ENCODE measurements around the gene SVEP1.
"Not testable (repeated sequence)": the region's sequence is repeated elsewhere in the genome, so short reads cannot be mapped to it uniquely, and the experiment has no call there.

SVEP1 gene

DNA sequence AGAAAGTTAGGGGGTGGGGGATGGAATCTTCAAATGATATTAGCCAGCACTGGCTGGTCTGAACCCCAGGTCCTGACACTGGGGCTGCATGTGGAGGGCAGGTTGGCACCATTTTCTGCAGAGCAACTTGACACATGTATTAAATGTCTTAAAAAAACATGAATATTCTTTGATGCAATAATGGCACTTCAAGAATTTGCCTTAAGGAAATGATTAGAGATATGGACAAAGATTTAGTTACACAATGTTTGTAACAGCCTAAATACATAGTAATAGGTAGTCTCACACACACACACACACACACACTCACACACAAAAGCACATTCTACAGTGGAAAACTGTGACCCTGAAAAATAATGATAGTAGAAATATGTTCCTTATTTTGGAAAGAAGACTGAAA, 3.6 kb downstream of the SVEP1 start:
- DNase-seq = no peak

DNA sequence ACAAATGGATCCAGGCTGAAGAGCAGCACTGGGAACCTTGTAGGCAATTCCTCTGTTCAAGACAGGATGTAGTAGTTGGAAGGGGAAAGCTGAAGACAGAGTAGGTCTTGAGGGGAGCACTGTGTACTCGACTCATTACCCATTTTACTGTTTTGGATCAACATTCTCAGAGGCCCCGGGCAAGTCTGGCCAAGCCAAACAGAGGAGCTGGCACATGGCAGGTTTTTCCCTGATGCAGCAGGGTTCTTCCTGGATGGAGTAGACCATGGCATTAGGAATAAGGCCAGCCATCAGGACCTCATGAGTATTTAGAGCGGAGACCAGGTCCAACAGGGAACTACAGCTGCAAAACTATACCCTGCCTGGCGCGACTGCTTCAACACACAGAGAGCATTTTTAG, 4.4 kb downstream of the SVEP1 start:
- no peak for DNase-seq

GRCh38 chr9:110573305-110573704, 6.2 kb downstream of the SVEP1 start:
- no peak for DNase-seq

DNA sequence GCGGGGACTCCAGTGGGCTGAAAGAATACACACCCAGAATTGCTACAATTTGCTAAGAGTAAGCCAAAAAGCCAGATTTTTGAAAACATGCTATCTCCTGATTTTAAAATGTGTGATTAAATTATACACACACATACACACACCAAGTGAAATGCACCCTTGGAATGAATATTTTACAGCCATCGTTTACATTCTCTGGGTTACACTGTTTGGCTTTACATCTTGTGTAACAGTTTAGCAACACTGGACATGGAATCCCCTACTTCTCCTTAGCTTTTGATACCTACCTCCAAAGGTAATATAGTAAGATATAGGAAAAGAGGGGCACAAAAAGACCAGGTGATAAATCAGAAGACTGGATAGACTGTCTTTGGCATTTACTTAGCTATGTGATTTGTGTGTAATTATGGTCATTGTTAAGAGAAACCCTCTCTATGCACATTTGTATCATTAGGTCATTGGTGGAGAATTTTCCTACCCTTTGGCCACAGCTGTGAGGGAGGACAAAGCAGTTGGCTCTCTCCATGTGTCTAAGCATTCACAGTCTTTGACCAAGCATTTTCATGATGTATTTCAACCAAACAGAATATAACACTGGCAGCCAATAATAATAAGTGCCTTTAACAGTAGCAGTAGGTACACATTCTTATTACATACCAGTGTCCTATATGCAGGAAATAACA, 7.6 kb downstream of the SVEP1 start:
- DNase-seq = no peak

- DNase-seq = no peak
Observed at GRCh38 chr9:110566156-110566555, 13.4 kb downstream of the SVEP1 start.

GRCh38 chr9:110561826-110562225, 17.7 kb downstream of the SVEP1 start:
- DNase-seq = no peak

GRCh38 chr9:110559869-110560268, 19.7 kb downstream of the SVEP1 start:
- no peak for DNase-seq

DNA sequence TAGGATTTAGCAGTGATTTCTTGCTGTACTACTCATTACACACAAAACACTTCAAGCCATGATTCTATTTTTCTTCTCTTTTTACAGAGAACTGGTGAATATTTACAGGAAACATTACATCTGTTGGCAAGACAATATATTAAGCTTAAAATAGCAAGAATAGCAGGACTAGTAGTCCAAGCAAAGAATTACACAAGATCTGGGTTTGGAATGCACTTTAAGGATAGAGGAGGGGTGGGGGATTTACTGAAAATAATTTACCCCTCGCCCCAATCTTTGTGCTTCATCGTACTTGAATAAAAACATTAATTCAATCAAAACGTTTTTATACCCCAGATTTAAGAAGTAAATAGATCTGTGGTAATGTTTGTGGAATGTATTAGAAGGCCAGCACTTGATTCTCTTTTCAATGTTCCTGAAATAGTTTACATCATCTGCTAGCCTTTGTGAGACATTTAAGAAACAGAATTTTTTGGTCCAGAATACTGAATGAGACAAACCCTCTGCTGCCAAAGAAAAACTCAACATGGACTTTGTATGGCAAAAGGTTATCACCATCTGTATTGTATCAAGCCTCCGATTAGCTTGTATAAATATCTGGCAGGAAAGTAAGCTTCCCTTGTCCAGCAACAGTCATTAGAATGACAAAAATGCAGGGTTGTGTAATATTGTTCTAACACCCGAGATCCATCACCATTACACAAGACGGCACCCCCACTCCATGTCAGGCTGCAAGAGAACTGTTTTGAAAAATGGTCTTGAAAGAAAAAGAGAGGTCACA, 23.8 kb downstream of the SVEP1 start:
- DNase-seq = no peak

DNA sequence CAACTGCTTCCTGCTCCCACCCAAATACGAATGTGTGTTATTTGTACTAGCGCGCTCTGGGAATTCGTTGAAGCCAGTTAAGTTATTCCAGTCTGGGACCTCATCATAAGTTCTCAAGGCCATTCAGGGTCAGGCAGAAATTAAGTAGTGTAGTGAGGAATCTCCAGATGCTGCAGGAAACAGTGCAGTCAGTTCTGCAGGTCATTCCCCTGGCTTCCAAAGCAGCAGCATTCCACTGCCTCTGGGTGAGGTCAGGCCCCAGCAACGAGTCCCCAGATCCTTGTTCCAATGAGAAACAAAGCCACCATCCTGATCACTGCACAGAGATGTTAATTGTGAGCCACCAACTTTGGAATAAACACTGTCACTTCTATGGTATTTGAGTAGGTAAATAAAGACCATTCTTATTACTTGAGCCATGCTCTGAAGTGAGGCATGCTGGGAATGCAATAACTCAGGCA, 33.1 kb downstream of the SVEP1 start:
- no peak for DNase-seq

DNA sequence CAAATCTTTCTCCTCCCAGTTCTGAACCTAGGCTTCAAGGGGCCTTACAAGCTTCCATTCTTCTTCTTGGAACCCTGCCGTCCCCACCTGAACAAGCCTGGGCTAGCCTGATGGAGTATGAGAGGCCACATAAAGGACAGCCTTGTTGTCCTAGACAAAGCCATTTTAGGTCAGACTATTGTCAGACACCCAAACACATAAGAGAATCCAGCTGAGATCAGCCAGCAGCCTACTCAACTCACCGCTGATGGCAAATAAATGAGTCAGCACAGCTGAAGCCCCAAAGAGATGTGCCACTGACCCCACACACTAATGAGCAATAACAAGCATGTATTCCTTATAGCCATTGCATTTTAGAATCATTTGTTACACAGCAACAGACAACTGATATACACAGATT, 33.8 kb downstream of the SVEP1 start:
- DNase-seq = no peak

- DNase-seq = no peak
Observed at GRCh38 chr9:110543631-110544051, 35.9 kb downstream of the SVEP1 start.

GRCh38 chr9:110541950-110542349, 37.6 kb downstream of the SVEP1 start:
- no peak for DNase-seq

DNA sequence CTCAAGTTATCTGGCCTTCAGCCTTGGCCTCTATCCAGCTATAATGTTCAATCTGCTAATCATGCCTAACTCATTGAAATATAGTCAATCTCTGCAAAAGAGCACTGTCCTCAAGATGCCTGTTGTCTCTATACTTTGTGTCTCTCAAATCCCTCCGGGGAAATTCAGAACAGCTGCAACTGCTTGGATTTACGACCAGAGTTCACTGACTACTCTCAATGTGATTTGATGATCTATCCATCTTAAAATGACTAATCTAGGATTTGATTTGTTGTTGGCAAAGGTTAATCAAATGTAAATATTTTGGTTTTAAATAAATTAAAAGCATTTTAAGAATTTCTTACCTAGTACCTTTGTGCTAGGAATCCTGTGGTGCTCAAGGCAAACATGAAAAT, 40.9 kb downstream of the SVEP1 start:
- no peak for DNase-seq

GRCh38 chr9:110537841-110538646, 41.5 kb downstream of the SVEP1 start:
- no peak for DNase-seq

GRCh38 chr9:110536822-110537221, 42.7 kb downstream of the SVEP1 start:
- DNase-seq = no peak

DNA sequence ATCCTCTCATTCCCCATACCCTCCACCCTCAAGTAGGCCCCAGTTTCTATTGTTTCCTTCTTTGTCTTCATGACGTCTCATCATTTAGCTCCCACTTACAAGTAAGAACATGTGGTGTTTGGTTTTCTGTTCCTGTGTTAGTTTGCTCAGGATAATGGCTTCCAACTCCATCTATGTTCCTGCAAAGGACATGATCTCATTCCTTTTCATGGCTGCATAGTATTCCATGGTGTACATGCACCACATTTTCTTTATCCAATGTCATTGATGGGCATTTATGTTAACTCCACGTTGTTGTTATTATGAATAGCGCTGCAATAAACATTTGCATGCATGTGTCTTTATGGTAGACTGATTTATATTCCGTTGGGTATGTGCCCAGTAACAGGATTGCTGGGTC, 45.4 kb downstream of the SVEP1 start:
- DNase-seq = not testable (repeated sequence)

- DNase-seq = no peak
Observed at GRCh38 chr9:110532908-110533665, 46.5 kb downstream of the SVEP1 start.

GRCh38 chr9:110531776-110532175, 47.8 kb downstream of the SVEP1 start:
- no peak for DNase-seq

DNA sequence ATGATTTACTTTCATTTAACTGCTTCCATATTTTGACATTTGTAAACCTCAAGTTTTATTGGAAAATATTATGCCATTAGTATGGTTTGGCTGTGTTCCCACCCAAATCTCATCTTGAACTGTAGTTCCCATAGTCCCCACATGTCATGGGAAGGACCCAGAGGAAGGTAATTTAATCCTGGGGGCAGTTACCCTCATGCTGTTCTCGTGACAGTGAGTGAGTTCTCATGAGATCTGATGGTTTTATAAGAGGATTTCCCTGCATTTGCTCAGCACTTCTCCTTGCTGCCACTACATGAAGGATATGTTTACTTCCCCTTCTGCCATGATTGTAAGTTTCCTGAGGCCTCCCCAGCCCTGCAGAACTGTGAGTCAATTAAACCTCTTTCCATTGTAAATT, 48.3 kb downstream of the SVEP1 start:
- not testable (repeated sequence) for DNase-seq

- no peak for DNase-seq
Observed at GRCh38 chr9:110528645-110529044, 50.9 kb downstream of the SVEP1 start.

- DNase-seq = no peak
Observed at GRCh38 chr9:110526426-110526825, 53.1 kb downstream of the SVEP1 start.

GRCh38 chr9:110521206-110521605, 58.3 kb downstream of the SVEP1 start:
- DNase-seq = no peak

All from CD4-positive, alpha-beta T cell treated with Interleukin-17A for 4 hours (primary cell).